Ovary (tissue), 9 donors: ENCODE results near the gene MAMLD1. TPM values are rescaled to one million over a fixed set of nuclear protein-coding genes. Genes with fewer than 3 reads are reported as not detected.

ENCODE experiments used
- DNase-seq, 5 donors: peaks; one replicate each; pipeline ENCODE4 v3.0.0-alpha.2; 2019 to 2020
- H3K27ac ChIP-seq, 2 donors: fragments of 200-600 bp; one replicate each; pipeline versions ENCODE4 v1.5.1 to v1.8.0; 2019 to 2022
- H3K27me3 ChIP-seq: fragments of 200-600 bp; one replicate; pipeline ENCODE4 v1.8.0; 2022
- H3K36me3 ChIP-seq: fragments of 200-600 bp; sonication (generic); one replicate; pipeline ENCODE4 v1.5.1; 2019
- H3K4me1 ChIP-seq: one replicate; pipeline ENCODE4 v1.8.1; 2013; ENCODE audit warnings: mild to moderate bottlenecking, moderate library complexity; ENCODE audit not compliant: insufficient read depth
- H3K4me3 ChIP-seq: fragments of 200-600 bp; sonication (generic); one replicate; pipeline ENCODE4 v1.5.1; 2017
- H3K9me3 ChIP-seq, 2 donors: fragments of 200-600 bp in 1 of 2; sonication (generic) in 1 of 2; one replicate each; pipeline versions ENCODE4 v1.5.1 to v1.8.1; 2013 to 2019; ENCODE audit warnings: mild to moderate bottlenecking in 1 of 2, moderate library complexity in 1 of 2
- CTCF ChIP-seq, 3 donors: fragments of 450-650 bp in 2 of 3; fragments of 200-600 bp in 1 of 3; IDR thresholded peaks; one replicate each; pipeline versions ENCODE4 v1.5.1 to v1.8.0; 2016 to 2022; ENCODE audit warnings: antibody characterized with exemption in 3 of 3, mild to moderate bottlenecking in 1 of 3
- EP300 ChIP-seq: sonication (generic); formaldehyde crosslinking; IDR thresholded peaks from one replicate; pipeline ENCODE4 v1.6.1; 2017; ENCODE audit warnings: antibody characterized with exemption
- POLR2A ChIP-seq: fragments of 450-650 bp; IDR thresholded peaks from one replicate; pipeline ENCODE4 v1.6.1; 2017; ENCODE audit warnings: antibody characterized with exemption, mild to moderate bottlenecking, moderate library complexity
- WGBS, 3 donors: extraction: QIAGEN DNeasy Blood & Tissue Kit in 1 of 3; methylation state at CpG; one replicate each; pipeline versions ENCODE4 v1.1.5 to v1.1.7; 2013 to 2017; 5-methylcytosine and 5-hydroxymethylcytosine counted together
- intact Hi-C, 4 donors: fragments of 100-400 bp; cut with DNase I; formaldehyde crosslinking; loops; one replicate each; pipeline versions ENCODE4 v1.11.0 to v1.15.1; 2022 to 2023
- polyA plus RNA-seq, 2 donors: library from polyadenylated mRNA; stranded (reverse); fragments of 200-250 nt in 1 of 2; fragments of 350-450 nt in 1 of 2; fragmentation: Illumina TruSeq in 1 of 2; extraction: RNeasy Lipid Tissue Mini Kit (QIAGEN cat#74804) in 1 of 2; gene quantifications; one replicate each; pipeline ENCODE4 v1.2.3, GENCODE V29; 2013 to 2014
- total RNA-seq, 7 donors: library from RNA; depleted of rRNA in 2 of 7; stranded (reverse); fragments of >200 nt in 2 of 7; fragmentation: NEBNext Ultra II Directional in 3 of 7; extraction: Animal tissue kit (Norgen Biotek cat#: 25700) in 3 of 7; gene quantifications; one replicate each; pipeline versions ENCODE4 v1.1.0 to v1.2.4, GENCODE V29; 2016 to 2023
- donor health status: DM: no; HTN: no; CAD: no; lungs with moderate emphysema.
- donor health status: DM: no; HTN: no; CAD: no.
- donor health status: Bipolar disorder and iron deficiency.
- donor health status: DM: yes; HTN: yes; CAD: no.
- donor health status: DM: no; HTN: no; CAD: no.
- donor health status: DM: yes; HTN: yes; CAD: no.

Gene MAMLD1
- total and polyA plus RNA-seq, 9 donors: 7.1 to 37.9 (median 20.7) TPM

GRCh38 chrX:150348365-150348764, 14.8 kb upstream of the MAMLD1 start:
- Histone ChIP-seq H3K9me3 (no peaks in the 10 kb centered on the region), H3K4me1 (no peaks in the 10 kb centered on the region), H3K27ac (no peak overlapping the region), H3K27me3 (no peaks in the 10 kb centered on the region), H3K36me3 (no peaks in the 10 kb centered on the region), H3K4me3 (no peak overlapping the region)
- DNase-seq: no peak
- WGBS, 3 donors: 36 to 40% (median 40%) methylated on average over 4 of the region's 4 CpGs
- intact Hi-C loops: no loop called here
- TF ChIP-seq CTCF (IDR thresholded peaks at IDR 0.05): no peak
- no peak for TF ChIP-seq POLR2A
- no peak for TF ChIP-seq EP300

GRCh38 chrX:150352114-150352513, 11.0 kb upstream of the MAMLD1 start:
- Histone ChIP-seq H3K27me3 (no peaks in the 10 kb centered on the region), H3K36me3 (no peaks in the 10 kb centered on the region), H3K4me3 (no peak overlapping the region), H3K4me1 (no peaks in the 10 kb centered on the region), H3K9me3 (no peaks in the 10 kb centered on the region), H3K27ac (no peak overlapping the region)
- intact Hi-C loops: no loop called here
- WGBS, 3 donors: 44 to 66% (median 52%) methylated on average over 3 of the region's 3 CpGs
- DNase-seq: no peak
- TF ChIP-seq EP300 (no peak), CTCF (IDR thresholded peaks at IDR 0.05) (no peak), POLR2A (no peak)

- H3K4me1 ChIP-seq: no peaks in the 10 kb centered on the region
- H3K4me3 ChIP-seq: no peak overlapping the region
- no peaks in the 10 kb centered on the region for H3K36me3 ChIP-seq
- no peaks in the 10 kb centered on the region for H3K27me3 ChIP-seq
- intact Hi-C loops: no loop called here
- TF ChIP-seq EP300 (no peak), POLR2A (no peak), CTCF (IDR thresholded peaks at IDR 0.05) (no peak)
- H3K9me3 ChIP-seq: no peaks in the 10 kb centered on the region
- DNase-seq: no peak
- WGBS, 3 donors: 29 to 35% (median 34%) methylated on average over 4 of the region's 4 CpGs
- no peak overlapping the region for H3K27ac ChIP-seq
Observed at GRCh38 chrX:150352581-150352980, 10.5 kb upstream of the MAMLD1 start.

GRCh38 chrX:150355913-150356312, 7.2 kb upstream of the MAMLD1 start:
- 81 to 89% (median 84%) methylated on average over 3 of the region's 3 CpGs for WGBS, 3 donors
- Histone ChIP-seq H3K4me1 (no peaks in the 10 kb centered on the region), H3K9me3 (no peaks in the 10 kb centered on the region), H3K27ac (no peak overlapping the region), H3K4me3 (no peak overlapping the region), H3K36me3 (no peaks in the 10 kb centered on the region), H3K27me3 (no peaks in the 10 kb centered on the region)
- intact Hi-C loops: no loop called here
- no peak for TF ChIP-seq EP300
- no peak for DNase-seq

- Histone ChIP-seq H3K36me3 (no peaks in the 10 kb centered on the region), H3K27ac (no peak overlapping the region), H3K4me3 (no peak overlapping the region), H3K4me1 (peaks cover 3% of the 10 kb centered on the region), H3K9me3 (no peaks in the 10 kb centered on the region), H3K27me3 (no peaks in the 10 kb centered on the region)
- 35 to 65% (median 40%) methylated on average over 1 of the region's 1 CpG for WGBS, 3 donors
- TF ChIP-seq EP300: no peak
- no peak for TF ChIP-seq CTCF (IDR thresholded peaks at IDR 0.05)
- no peak for TF ChIP-seq POLR2A
- intact Hi-C loops: no loop called here
- DNase-seq: no peak
Observed at GRCh38 chrX:150357790-150358189, 5.3 kb upstream of the MAMLD1 start.
